Breast epithelium (tissue), 4 donors: ENCODE data around the gene SQOR. TPM values are rescaled to one million over a fixed set of nuclear protein-coding genes. Genes with fewer than 3 reads are reported as not detected.
A peak's percentile ranks its signal among the peaks of the same experiment; 100 is the strongest.

Experiments
- DNase-seq, 2 donors: peaks; one replicate each; pipeline ENCODE4 v3.0.0-alpha.2; 2019; ENCODE audit warnings: low spot score in 2 of 2
- H3K27ac ChIP-seq, 2 donors: fragments of 200-600 bp; sonication (generic) in 1 of 2; one replicate each; pipeline ENCODE4 v1.5.1; 2016 to 2019; ENCODE audit warnings: mild to moderate bottlenecking in 1 of 2
- H3K27me3 ChIP-seq, 2 donors: fragments of 200-600 bp; sonication (generic) in 1 of 2; one replicate each; pipeline versions ENCODE4 v1.5.1 to v1.6.0; 2017 to 2019; ENCODE audit warnings: control low read depth in 1 of 2, mild to moderate bottlenecking in 1 of 2
- H3K36me3 ChIP-seq: fragments of 200-600 bp; one replicate; pipeline ENCODE4 v1.5.1; 2019
- H3K4me1 ChIP-seq, 2 donors: fragments of 200-600 bp; sonication (generic); one replicate each; pipeline ENCODE4 v1.5.1; 2016 to 2019; ENCODE audit warnings: control low read depth in 1 of 2
- H3K4me3 ChIP-seq, 3 donors: fragments of 200-600 bp; sonication (generic); 1 replicate in 2 of 3; 2 replicates in 1 of 3; pipeline ENCODE4 v1.5.1; 2016 to 2019; ENCODE audit warnings: mild to moderate bottlenecking in 3 of 3, moderate library complexity in 2 of 3
- H3K9me3 ChIP-seq, 2 donors: fragments of 200-600 bp; sonication (generic) in 1 of 2; one replicate each; pipeline ENCODE4 v1.5.1; 2016 to 2019; ENCODE audit warnings: control low read depth in 1 of 2
- CTCF ChIP-seq, 3 donors: fragments of 450-650 bp; IDR thresholded peaks; one replicate each; pipeline ENCODE4 v1.5.1; 2016 to 2017; ENCODE audit warnings: antibody characterized with exemption in 3 of 3, mild to moderate bottlenecking in 3 of 3, moderate library complexity in 3 of 3
- POLR2A ChIP-seq: fragments of 450-650 bp; IDR thresholded peaks from one replicate; pipeline ENCODE4 v1.6.1; 2016; ENCODE audit warnings: antibody characterized with exemption, mild to moderate bottlenecking, moderate library complexity
- POLR2AphosphoS5 ChIP-seq, 3 donors: sonication (generic); formaldehyde crosslinking; IDR thresholded peaks; one replicate each; pipeline ENCODE4 v1.6.1; 2017; ENCODE audit warnings: antibody characterized with exemption in 3 of 3
- intact Hi-C: fragments of 100-400 bp; cut with DNase I; formaldehyde crosslinking; loops from one replicate; pipeline ENCODE4 v1.15.1; 2023; ENCODE audit warnings: low total_unique reads
- total RNA-seq, 3 donors: library from RNA; depleted of rRNA; stranded (reverse); fragments of >200 nt; gene quantifications; one replicate each; pipeline ENCODE4 v1.1.0, GENCODE V29; 2016

The SQOR gene
- total RNA-seq, result 10 to 100 TPM; 60.3 to 91.1 (median 71.2) TPM

- TF ChIP-seq POLR2A, result peak; percentile 46
- peak; percentile 77 to 85 (median 83) for TF ChIP-seq POLR2AphosphoS5 (IDR thresholded peaks at IDR 0.05)
- no peak for TF ChIP-seq CTCF (IDR thresholded peaks at IDR 0.05)
- Histone ChIP-seq H3K4me1 (peaks cover 0 to 8% of the 10 kb centered on the region in 2 donors), H3K27me3 (no peaks in the 10 kb centered on the region), H3K9me3 (no peaks in the 10 kb centered on the region), H3K27ac (peak within 1 kb of the TSS; percentile 95), H3K4me3 (peak within 1 kb of the TSS; percentile 66 to 87 (median 81)), H3K36me3 (no peaks in the 10 kb centered on the region)
- peak; percentile 82 to 84 for DNase-seq
- intact Hi-C loops, result no loop called here
These were observed at the start of gene SQOR for GRCh38 chr15:45634432-45635190. TSS of gene SQOR (plus strand) at chr15:45635029. CDS start at chr15:45658924, 23,895 bp downstream.

- no peak for DNase-seq
- intact Hi-C loops, result no loop called here
- Histone ChIP-seq H3K9me3 (no peaks in the 10 kb centered on the region), H3K27ac (no peak overlapping the region), H3K4me1 (peaks cover 0 to 9% of the 10 kb centered on the region in 2 donors), H3K4me3 (no peak overlapping the region), H3K36me3 (no peaks in the 10 kb centered on the region), H3K27me3 (no peaks in the 10 kb centered on the region)
- TF ChIP-seq POLR2A (no peak), CTCF (IDR thresholded peaks at IDR 0.05) (no peak), POLR2AphosphoS5 (IDR thresholded peaks at IDR 0.05) (no peak)
These were observed 49.6 kb upstream of the SQOR start for GRCh38 chr15:45585069-45585791.

GRCh38 chr15:45586125-45586524 is 48.7 kb upstream of the SQOR start:
- TF ChIP-seq POLR2A, result no peak
- TF ChIP-seq CTCF (IDR thresholded peaks at IDR 0.05), result no peak
- TF ChIP-seq POLR2AphosphoS5 (IDR thresholded peaks at IDR 0.05), result no peak
- peaks cover 0 to 9% of the 10 kb centered on the region in 2 donors for H3K4me1 ChIP-seq
- peak overlapping the region; percentile 99 for H3K27ac ChIP-seq
- intact Hi-C loops, result no loop called here
- H3K4me3 ChIP-seq, result peak overlapping the region; percentile 83 to 95 (median 88)
- no peak for DNase-seq
- no peaks in the 10 kb centered on the region for H3K27me3 ChIP-seq
- no peaks in the 10 kb centered on the region for H3K9me3 ChIP-seq
- no peaks in the 10 kb centered on the region for H3K36me3 ChIP-seq

- H3K4me3 ChIP-seq, result peak overlapping the region; percentile 83 to 95 (median 88)
- peaks cover 0 to 9% of the 10 kb centered on the region in 2 donors for H3K4me1 ChIP-seq
- intact Hi-C loops, result no loop called here
- no peaks in the 10 kb centered on the region for H3K27me3 ChIP-seq
- peak overlapping the region; percentile 99 for H3K27ac ChIP-seq
- no peak for DNase-seq
- no peaks in the 10 kb centered on the region for H3K9me3 ChIP-seq
- TF ChIP-seq CTCF (IDR thresholded peaks at IDR 0.05), result no peak
- TF ChIP-seq POLR2AphosphoS5 (IDR thresholded peaks at IDR 0.05), result no peak
- TF ChIP-seq POLR2A, result no peak
- no peaks in the 10 kb centered on the region for H3K36me3 ChIP-seq
These were observed 48.2 kb upstream of the SQOR start for GRCh38 chr15:45586601-45587094.
